Measurements from ENCODE around the gene LRP11. TPM values are rescaled to one million over a fixed set of nuclear protein-coding genes. Genes with fewer than 3 reads are reported as not detected.

The LRP11 gene
- total and polyA plus RNA-seq, 2 donors (not counting 1 experiment from before 2014, with no cell fraction given): 58.4 to 89.5 TPM

DNA sequence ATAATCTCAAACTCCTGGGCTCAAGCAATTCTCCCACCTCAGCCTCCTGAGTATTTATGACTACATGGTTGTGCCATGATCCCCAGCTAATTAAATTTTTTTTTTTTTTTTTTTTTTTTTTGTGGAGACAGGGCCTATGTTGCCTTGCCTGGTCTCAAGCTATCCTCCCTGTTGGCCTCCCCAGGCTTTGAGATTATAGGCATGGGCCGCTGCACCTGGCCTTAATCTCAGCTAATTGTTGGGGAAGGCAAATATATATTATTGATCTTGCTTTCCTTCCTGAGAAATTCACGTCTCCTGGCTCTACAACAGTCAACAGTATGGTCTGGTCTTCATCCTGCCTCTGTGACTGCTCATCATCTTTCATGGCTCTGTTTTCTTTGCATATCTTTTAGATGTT lies 94.5 kb downstream of the LRP11 start:
- H3K36me3 ChIP-seq (ENCODE audit: control insufficient read depth, insufficient read depth, low read length): peaks cover 3% of the 10 kb centered on the region

More for the DNA sequence above, 94.5 kb downstream of the LRP11 start:
- Histone ChIP-seq H3K4me3 (replicated peaks in 1 of 4; ENCODE audit: control extremely low read depth in 1 of 4, insufficient read depth in 1 of 4, low read depth in 3 of 4, low read length in 4 of 4) (no peak overlapping the region), H2AFZ (ENCODE audit: low read length) (no peak overlapping the region), H3K4me1 (ENCODE audit: control insufficient read depth, extremely low read depth, insufficient read depth, low read length) (no peaks in the 10 kb centered on the region), H3K27me3 (ENCODE audit: control insufficient read depth, insufficient read depth, low read length) (no peaks in the 10 kb centered on the region), H3K9me3 (ENCODE audit: control insufficient read depth, insufficient read depth, low read depth, low read length) (no peaks in the 10 kb centered on the region), H3K27ac (ENCODE audit: insufficient read depth, low read length) (no peak overlapping the region), H4K20me1 (ENCODE audit: control insufficient read depth, extremely low read depth, insufficient read depth, low read length) (no peaks in the 10 kb centered on the region), H3K79me2 (ENCODE audit: control insufficient read depth, insufficient read depth, low read length) (peaks cover 34% of the 10 kb centered on the region), H3K9ac (ENCODE audit: insufficient read depth, low read length) (no peak overlapping the region), H3K4me2 (ENCODE audit: extremely low read depth, insufficient read depth, low read length) (no peak overlapping the region)
- DNase-seq (ENCODE audit: low read depth in 2 of 2): no peak
- TF ChIP-seq, protein P1, sequence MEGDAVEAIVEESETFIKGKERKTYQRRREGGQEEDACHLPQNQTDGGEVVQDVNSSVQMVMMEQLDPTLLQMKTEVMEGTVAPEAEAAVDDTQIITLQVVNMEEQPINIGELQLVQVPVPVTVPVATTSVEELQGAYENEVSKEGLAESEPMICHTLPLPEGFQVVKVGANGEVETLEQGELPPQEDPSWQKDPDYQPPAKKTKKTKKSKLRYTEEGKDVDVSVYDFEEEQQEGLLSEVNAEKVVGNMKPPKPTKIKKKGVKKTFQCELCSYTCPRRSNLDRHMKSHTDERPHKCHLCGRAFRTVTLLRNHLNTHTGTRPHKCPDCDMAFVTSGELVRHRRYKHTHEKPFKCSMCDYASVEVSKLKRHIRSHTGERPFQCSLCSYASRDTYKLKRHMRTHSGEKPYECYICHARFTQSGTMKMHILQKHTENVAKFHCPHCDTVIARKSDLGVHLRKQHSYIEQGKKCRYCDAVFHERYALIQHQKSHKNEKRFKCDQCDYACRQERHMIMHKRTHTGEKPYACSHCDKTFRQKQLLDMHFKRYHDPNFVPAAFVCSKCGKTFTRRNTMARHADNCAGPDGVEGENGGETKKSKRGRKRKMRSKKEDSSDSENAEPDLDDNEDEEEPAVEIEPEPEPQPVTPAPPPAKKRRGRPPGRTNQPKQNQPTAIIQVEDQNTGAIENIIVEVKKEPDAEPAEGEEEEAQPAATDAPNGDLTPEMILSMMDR (conservative IDR thresholded peaks at IDR 0.05 in 1 of 2, IDR thresholded peaks at IDR 0.05 in 1 of 2; ENCODE audit: low read depth in 1 of 2, low read length in 2 of 2): no peak
- no peak for TF ChIP-seq EZH2 (IDR thresholded peaks at IDR 0.05; ENCODE audit: low read length, missing control alignments)

Other genes starting within 250 kb of the LRP11 start
- 36.2 and 37.0 TPM in 2 replicates for gene KATNA1, start 215.6 kb downstream of the LRP11 start, total RNA-seq
- 22.5 and 27.9 TPM in 2 replicates for gene KATNA1, start 215.6 kb downstream of the LRP11 start, polyA plus RNA-seq
- 7.4 and 8.6 TPM in 2 replicates for gene LATS1, start 146.3 kb downstream of the LRP11 start, total RNA-seq
- gene LATS1, start 146.3 kb downstream of the LRP11 start, polyA plus RNA-seq: 14.5 and 20.3 TPM in 2 replicates
- gene NUP43, start 117.8 kb downstream of the LRP11 start, total RNA-seq: 16.0 and 19.5 TPM in 2 replicates
- 23.7 and 26.0 TPM in 2 replicates for gene NUP43, start 117.8 kb downstream of the LRP11 start, polyA plus RNA-seq
- gene PCMT1, start 114.6 kb downstream of the LRP11 start, total RNA-seq: 81.3 and 97.6 TPM in 2 replicates
- gene PCMT1, start 114.6 kb downstream of the LRP11 start, polyA plus RNA-seq: 172 and 181 TPM in 2 replicates
- 0.51 and 1.5 TPM in 2 replicates for gene RAET1E, start 33.8 kb upstream of the LRP11 start, total RNA-seq
- 0.12 and 0.70 TPM in 2 replicates for gene RAET1E, start 33.8 kb upstream of the LRP11 start, polyA plus RNA-seq
- gene RAET1G, start 58.8 kb upstream of the LRP11 start, total RNA-seq: 3.3 and 8.8 TPM in 2 replicates
- gene RAET1G, start 58.8 kb upstream of the LRP11 start, polyA plus RNA-seq: 3.3 and 8.9 TPM in 2 replicates
- 1.0 and 1.8 TPM in 2 replicates for gene ULBP2, start 77.7 kb upstream of the LRP11 start, total RNA-seq
- 6.9 and 10.0 TPM in 2 replicates for gene ULBP2, start 77.7 kb upstream of the LRP11 start, polyA plus RNA-seq
- 0.26 and 0.83 TPM in 2 replicates for gene ULBP1, start 99.6 kb upstream of the LRP11 start, total RNA-seq
- gene ULBP1, start 99.6 kb upstream of the LRP11 start, polyA plus RNA-seq: 1.1 and 2.1 TPM in 2 replicates
- gene RAET1L, start 161.2 kb upstream of the LRP11 start, total RNA-seq: not detected in 2 replicates
- gene RAET1L, start 161.2 kb upstream of the LRP11 start, polyA plus RNA-seq: not detected in 2 replicates
- gene ULBP3, start 204.8 kb upstream of the LRP11 start, total RNA-seq: 6.2 and 10.2 TPM in 2 replicates
- 18.8 and 28.8 TPM in 2 replicates for gene ULBP3, start 204.8 kb upstream of the LRP11 start, polyA plus RNA-seq

Measured in fibroblast of lung (primary cell).